HG03135 (cell line): Measurements from ENCODE around the gene DSTN.

Source experiments
- ATAC-seq: cut with Tn5 transposase; IDR thresholded peaks from one replicate; pipeline ENCODE4 v1.9.1; 2021; ENCODE audit warnings: mild to moderate bottlenecking, moderate library complexity; ENCODE audit not compliant: unreplicated experiment

DSTN gene

DNA sequence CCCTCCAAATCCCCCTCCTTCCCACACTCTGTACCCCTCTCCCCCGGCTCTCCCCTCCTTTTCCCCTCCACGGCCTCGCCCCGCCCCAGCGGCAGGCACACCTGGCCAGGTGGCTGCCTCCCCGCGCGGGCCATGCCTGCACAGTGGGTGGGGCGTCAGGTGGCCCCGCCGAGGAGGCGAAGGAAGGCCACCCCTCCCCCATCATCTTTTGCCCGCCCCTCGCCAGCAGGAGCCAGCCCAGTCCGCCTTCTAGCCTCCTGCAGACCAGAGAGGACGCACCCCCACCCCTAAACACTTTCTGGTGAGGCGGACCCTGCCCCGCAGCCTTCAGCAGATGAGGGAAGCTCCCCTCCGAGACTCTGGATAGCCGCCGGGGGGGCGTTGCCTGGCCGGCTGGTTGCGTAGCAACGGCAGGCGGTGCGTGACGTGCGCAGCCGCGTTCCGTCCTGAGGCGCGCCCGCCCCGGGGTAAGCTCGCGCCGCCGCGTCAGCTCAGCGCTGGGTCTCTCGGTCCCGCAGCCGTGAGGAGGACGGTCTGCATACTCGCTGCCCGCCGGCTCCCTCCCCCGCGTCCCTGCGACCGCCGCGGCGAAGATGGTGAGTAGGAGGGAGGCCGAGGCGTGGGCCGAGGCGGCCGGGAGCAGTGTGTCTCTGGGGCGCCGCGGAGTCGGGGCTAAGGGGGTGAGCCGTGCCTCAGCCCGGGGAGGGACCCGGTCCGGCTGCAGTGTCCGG, at the start of gene DSTN:
Gene DSTN (plus strand): TSS at position 460 of the 731 bp plus-strand sequence. CDS start 134 bp downstream, at position 594.
- peak; percentile 93 for ATAC-seq

DNA sequence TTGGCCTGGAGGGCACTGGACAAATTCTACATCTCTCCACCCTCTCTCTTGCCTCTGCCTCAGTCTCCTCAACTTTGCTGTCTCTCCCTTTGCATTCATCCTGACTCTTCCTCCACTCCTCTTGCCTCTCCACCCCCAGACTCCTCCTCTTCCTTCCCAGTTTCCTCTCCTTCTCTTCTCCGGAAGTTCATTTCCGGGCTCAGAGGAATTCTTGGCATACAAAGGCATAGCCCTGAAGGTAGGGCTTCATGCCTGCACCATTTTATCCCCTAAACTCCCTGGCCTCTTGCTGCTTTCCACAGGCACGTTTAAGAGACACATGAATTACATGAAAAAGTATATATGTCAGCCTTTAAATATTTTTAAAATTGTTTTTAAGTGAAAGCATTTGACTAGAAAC, 49.3 kb upstream of the DSTN start:
- ATAC-seq: no peak

DNA sequence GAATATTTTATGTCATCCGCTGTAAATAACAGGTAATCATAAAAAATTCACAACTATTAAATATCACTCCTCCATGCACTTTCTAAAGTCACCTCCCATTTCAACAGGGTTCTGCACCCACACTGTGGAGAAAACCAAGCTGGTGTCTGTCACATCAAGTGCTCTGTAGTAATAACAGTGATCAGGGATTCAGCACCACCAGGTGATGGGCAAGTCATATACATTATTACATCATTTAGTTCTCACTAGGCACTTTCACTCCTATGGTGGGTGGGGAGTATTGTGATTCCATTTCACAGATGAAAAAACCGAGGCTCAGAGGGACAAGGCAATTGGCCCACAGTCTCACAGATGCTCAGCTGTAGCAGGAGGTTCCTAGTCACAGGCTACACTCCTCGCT, 47.3 kb upstream of the DSTN start:
- ATAC-seq: no peak

DNA sequence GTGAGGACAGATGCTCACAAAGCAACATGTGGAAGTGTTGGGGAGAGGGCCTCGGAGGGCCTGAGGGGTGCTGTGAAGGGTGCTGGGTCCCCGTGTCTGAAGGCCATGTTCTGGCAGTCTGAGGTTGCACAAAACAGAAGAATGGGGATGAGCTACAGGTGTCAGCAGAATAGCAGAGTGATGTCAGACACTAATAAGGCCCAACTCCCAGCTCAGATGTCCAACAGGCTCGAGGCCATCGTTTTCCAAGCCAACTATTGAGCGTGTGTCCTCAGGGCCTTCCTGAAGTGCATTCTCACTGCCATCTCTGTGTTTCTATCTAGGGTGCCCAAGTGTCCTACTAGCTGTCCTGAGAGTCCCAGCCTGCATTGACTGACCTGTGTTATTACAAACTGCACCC, 46.5 kb upstream of the DSTN start:
- ATAC-seq: no peak

DNA sequence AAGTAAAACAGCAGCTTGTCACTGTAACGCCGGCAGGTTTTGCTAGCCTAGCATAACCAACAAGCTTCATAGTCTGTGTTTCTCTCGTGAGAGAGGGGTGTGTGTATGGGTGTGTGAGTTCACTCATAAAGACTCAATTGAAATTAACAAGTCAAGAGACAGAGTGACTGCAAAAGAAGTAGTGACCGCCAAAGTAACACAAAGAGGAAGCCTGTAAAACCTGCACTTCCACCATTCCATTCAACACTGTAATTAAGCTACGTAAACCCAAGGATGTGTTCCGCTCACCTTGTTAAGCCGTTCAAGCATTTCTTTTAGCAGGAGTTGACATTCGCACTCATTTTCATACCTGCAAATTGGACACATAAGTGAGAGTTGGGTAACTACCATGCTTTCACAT, 45.3 kb upstream of the DSTN start:
- no peak for ATAC-seq

DNA sequence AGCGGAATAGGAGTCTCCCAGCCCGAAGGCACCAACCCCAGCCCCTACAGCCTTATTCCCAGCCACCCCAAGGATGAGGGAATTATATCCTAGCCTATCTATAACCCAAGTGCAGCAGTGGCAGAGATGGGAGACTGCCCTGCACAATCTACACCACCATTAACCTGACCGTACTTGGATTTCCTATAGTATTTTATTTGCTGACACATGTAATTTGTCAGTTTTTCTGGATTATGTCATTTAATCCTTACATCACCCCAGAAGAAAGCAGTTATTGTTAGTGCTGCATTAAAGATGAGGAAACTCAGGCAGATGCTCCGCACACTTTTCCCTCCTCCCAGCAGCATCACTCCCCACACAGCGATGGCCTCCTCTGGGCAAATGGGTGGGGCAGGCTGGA, 44.7 kb upstream of the DSTN start:
- ATAC-seq: no peak

DNA sequence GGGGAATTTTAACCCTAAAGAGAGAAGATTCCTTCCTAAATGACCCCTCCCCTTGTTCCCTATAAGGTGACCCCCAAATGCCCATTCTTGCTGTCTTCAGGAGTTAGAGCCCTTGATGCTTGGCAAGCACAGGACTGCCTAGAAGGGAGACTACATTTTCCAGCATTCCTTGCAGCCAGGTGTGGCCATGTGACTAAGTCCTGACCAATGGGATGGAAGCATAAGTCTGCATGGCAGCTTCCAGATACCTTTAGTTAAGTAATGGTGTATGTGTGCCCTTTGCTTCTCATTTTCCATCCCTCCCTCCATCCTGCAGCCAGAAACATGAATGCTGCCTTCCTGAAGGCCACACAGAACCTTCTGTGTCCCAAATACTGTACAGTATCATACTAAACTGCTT, 44.2 kb upstream of the DSTN start:
- ATAC-seq: no peak

DNA sequence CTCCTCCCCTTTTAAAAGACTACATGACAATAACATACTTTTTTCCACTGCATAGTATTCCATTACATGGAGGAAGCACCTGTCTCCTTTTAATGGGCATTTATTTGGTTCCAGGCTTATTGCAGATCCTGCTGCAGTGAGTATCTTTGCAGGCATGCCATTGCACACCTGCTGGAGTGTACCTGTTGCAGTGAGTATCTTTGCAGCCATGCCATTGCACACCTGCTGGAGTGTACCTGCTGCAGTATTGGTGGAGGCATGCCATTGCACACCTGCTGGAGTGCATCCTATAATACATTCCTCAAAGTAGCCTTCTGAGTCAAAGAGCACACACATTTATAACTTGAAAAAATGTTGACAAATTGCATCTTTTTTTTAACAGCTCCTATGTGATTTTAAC, 40.3 kb upstream of the DSTN start:
- no peak for ATAC-seq

DNA sequence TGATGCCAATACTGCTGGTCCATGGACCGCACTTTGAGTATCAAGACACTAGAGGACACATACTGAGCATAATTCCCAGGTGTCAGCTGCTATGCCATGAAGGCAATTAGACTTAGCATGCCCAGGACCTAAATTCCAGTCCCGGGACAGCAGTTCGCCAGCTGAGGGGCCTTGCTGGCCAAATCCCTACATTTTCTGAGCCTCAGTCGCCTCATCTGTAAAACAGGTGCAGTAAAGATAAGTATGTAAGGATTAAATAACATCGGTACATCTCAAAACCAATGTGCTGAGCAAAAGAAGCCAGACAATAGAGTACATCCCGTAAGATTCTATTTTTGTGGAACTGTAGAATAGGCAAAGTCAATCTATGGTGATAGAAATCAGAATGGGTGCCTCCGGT, 39.7 kb upstream of the DSTN start:
- no peak for ATAC-seq

DNA sequence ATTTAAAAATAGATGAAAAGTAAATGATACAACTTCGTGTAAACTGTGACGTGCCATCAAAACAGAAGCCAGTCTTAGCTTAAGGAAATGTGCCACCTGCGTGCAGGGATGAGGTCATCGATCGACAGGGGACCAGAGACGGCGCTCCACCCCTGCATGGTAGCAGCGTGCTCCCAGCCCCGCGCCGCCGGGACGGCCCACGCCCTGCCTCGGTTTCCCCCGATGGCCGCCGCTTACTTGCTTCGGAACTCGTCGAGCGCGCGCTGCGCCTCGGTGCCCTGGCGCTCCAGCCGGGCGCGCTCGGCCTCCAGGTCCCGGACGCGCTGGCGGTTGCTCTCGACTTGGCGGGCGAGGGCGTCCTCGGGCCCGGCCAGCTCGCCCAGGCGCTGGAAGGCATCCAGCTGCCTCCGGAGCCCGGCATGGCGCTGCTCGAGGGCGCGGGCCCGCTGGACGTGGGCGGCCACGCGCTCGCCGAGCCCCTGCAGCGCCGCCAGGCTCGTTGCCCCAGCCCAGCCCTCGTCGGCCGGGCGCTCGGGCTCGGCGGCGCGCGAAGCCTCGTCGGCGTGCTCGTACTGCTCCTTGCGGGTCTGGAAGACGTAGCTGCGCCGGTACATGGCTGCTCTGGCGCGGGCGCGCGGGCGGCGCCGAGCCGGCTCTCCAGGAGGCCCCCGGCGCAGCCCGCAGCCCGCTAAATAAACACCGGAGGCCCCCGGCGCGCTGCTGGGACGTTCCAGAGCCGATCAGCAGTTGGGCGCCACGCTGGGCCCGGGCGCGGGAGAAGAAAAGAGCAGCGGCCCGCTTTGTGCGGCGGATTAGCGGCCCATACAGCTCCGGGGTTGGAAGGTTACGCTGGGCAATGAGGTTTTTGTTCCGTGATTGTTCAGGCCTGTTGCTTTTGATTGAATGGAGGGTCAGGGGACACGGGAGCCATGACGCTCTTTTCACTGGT, 38.9 kb upstream of the DSTN start, which contains the start of gene BFSP1:
Gene BFSP1 (minus strand): TSS at position 664 of the 949 bp plus-strand sequence. CDS start 50 bp downstream, at position 614.
- no peak for ATAC-seq

DNA sequence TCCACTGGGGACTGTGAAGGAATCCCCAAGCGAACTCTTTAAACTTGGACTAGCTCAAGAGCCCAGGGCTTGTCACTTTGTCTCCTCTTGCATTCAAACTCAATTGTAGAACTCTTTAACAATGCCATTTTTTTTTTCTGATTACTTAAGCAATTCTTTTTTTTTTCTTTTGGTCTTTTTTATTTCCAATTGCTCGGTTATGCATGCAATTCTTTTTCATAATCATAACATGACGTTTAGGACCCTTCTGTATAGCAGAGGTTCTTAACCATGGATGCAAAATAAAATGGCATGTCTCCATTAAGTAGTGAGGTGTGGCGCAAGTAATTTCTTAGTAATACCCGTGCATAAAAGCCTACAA, 38.2 kb upstream of the DSTN start:
- ATAC-seq: no peak

DNA sequence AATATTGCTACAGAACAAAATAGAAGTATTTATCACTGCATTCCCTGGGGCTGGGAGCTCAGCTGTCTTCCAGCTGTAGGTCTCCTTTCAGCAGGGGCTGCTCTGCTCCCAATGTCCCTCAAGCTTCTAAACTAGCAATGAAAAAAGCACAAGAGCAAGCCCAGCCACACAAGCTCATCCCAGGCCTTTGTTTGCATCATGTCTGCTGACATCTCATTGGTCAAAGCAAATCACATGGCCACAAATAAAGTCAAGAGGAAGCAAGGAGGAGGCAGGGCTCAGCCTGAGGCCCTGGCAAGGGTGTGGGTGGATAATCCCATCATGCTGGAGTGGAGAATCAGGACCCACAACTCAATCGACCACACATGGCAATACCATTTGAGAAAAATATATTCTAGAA, 36.5 kb upstream of the DSTN start:
- ATAC-seq: no peak

DNA sequence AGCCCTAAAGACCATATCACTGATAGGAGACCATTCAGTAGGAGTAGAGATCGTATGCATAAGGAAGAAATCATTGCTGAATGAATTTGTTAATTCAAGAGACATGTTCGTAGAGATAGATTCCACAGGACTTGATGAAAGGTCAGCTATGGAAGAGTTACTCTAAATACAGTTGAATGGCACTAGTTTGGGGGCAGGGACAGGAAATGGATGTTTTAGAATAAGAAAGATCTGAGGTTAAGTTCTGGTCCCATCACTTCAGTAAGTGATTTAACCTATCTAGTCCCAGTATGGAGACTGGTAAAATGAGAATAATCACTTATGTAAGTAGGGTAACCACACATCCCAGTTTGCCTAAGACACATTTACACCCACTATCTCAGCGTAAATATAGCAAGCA, 35.8 kb upstream of the DSTN start:
- no peak for ATAC-seq

DNA sequence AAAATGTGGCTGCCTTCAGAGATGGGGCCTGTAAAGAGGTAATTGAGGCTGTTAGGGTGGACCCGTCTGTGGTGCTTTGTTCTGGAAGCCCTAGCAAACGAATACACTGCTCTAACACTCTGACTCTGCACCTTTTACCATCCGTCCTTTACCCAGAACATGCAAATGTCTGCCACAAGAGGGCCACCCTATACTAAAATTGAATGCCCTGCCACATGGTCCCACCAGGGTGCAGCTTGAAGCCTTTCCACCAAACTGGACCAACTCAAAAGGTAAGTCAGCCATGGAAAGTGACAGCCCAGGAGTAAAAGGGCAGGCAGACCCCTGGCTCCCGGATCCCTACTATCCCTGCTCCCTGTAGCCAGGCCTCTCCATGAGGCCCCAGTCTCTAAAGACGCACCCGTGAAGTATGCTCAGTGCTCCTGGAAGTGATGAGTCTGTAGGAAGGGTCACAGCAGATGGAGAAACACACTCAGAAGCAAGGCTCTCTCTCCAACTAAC, 32.9 kb upstream of the DSTN start:
- ATAC-seq: peak; percentile 88

DNA sequence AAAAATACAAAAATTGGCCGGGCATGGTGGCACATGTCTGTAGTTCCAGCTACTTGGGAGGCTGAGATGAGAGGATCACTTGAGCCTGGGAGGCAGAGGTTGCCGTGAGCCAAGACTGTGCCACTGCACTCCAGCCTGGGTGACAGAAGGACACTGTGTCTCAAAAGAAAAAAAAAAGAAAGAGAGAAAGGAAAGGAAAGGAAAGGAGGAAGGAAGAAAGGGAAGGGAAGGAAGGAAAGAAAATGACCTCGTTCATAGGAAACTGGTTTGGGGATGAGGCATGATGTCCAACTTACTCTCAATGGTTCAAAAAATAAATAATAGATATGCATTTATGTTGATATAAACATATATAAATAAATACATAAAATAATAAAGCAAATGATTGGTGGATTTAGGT, 31.9 kb upstream of the DSTN start:
- ATAC-seq: no peak

DNA sequence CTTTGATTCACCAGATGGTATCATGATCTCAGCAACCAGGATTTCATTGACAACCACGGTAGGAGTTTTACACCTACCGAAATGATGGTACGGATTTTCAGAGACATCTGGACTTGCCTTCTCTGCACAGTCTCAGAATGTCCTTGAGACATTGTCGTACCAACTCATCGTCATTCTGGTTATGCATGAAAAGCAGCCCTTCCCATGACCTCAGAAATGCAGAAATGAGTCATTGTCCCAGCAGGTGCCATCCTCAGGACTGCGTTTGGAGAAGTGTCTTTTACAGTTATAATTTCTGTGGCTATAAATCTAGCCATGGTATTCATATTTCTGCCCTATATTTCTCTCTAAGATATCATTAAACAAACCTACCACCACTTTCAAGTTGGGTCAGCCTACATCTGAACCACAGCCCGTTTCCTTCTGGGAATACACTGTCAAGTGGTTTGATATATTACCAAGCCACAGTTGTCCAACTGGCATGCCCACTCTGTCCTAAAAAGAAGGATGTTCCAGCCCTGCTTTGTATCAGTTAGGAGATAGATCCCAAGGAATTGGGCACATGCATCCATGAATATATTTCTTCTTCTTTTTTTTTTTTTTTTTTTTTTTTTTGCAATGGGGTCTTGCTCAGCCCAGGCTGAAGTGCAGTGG, 31.2 kb upstream of the DSTN start:
- ATAC-seq: peak; percentile 64

DNA sequence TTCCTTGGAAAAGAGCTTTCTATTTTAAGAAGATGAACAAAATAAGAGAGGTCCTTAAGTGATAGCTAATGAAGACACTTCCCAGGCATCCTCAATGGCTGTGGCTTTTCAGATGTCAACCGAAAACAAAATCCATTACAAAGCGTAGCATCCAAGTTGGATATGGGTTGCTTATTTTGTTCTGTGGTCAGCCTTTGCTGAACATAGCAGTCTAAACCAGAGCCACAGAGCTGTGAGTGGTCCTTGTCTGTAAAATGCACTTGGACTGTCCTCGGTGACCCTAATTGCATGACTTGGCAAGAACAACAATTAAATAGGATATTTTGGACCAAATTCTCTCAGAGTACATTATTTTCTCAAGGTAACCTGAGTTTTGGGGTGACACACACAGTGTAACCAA, 28.3 kb upstream of the DSTN start:
- ATAC-seq: no peak

DNA sequence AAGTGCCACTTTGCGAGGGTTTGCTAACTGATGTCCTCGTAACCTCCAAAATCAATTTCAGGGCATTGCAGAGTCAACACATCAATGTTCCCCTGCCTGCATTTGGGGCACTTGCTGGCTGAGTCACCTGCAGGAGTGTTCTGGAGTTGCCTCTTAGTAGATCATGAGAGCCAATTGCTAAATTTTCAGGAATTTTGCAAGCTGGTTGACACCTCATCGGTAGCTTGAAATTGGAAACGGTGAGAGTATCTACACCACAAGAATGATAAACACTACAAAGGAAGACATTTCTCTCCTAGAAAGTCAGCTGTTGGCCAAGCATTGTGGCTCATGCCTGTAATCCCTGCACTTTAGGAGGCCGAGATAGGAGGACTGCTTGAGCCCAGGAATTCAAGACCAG, 27.9 kb upstream of the DSTN start:
- ATAC-seq: no peak

DNA sequence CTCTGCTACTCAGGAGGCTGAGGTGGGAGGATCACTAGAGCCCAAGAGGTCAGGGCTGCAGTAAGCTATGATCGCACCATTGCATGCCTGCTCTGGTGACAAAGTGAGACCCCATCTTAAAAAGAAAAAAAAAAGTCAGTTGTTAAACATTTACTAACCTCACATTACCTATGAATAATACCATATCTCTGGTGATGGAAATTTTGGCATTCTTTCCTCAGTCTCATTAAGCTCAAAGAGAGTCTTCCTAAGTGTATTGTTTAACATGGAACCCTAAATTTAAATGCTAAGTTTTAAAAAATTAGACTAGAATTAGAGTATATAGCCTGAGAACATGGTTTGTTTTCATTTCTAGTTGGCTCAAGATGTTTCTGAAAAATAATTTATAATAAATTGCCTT, 27.4 kb upstream of the DSTN start:
- ATAC-seq: no peak

DNA sequence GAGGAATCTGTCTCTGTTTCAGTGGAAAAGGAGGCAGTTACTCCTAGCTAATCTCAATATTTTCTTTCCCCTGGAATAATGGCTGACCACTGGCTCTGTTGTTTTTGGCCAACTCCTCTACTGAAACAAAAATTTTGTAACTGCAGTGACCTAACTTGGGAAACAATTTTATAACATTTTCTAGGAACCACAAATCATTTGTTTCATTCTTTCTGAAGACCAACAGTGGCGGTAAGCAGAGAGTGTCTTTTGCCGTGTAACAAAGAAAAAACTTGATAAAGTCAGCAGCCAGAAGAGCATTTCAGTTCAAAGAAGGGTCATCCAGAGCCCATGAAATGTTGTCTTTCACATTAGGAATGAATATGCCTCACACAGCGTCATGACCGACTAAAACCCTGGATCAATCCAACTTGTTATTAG, 26.9 kb upstream of the DSTN start:
- no peak for ATAC-seq

DNA sequence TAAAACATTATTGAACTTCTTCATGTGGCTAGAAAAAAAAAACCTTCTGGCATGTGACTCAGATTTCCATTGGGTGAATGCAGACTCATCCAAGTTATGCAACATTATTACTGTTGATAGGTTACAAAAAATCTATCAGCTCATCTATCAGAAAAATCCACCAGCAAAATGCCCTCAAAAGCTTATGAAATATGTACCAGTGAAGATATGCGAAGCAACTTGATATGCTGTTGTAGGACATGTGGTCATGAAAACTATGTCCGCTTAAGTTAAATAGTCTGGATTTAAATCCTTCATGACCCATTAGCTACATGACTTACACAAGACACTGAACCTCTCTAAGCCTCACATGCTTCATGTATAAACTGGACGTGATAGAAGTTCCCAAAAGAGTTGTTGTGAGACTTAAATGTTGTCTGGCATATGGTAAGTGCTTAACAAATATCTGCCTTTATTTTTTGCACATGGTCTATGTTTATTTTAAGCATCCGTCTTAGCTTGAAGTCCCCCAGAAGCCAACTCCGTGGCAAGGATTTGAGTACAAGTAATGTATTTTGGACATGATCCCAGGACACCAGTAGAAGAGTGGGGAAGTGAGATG, 26.2 kb upstream of the DSTN start:
- ATAC-seq: no peak
